H9 (cell line): ENCODE results near the gene PTN. TPM values are rescaled to one million over a fixed set of nuclear protein-coding genes. Genes with fewer than 3 reads are reported as not detected.

Experiments
- DNase-seq: peaks from one replicate; pipeline ENCODE4 v3.0.0-alpha.2; 2017
- H2AFZ ChIP-seq: one replicate; pipeline ENCODE4 v1.6.1; 2013; ENCODE audit warnings: mild to moderate bottlenecking, low read length, control low read depth, moderate library complexity
- H2AK5ac ChIP-seq: 2 replicates; pipeline ENCODE4 v1.6.1; 2013; ENCODE audit warnings: low read length, control low read depth, mixed read lengths; ENCODE audit not compliant: insufficient read length
- H2BK120ac ChIP-seq: one replicate; pipeline ENCODE4 v1.6.1; 2013; ENCODE audit warnings: low read depth, mild to moderate bottlenecking, low read length, control low read depth, inconsistent platforms; ENCODE audit not compliant: poor library complexity, severe bottlenecking
- H2BK12ac ChIP-seq: 2 replicates; pipeline ENCODE4 v1.6.1; 2013; ENCODE audit warnings: low read length, control low read depth, mixed read lengths, low read depth; ENCODE audit not compliant: insufficient read length
- H2BK15ac ChIP-seq: 2 replicates; pipeline ENCODE4 v1.6.1; 2013; ENCODE audit warnings: low read depth, low read length, control low read depth
- H2BK20ac ChIP-seq: one replicate; pipeline ENCODE4 v1.6.1; 2013; ENCODE audit warnings: low read depth, mild to moderate bottlenecking, low read length, control low read depth, inconsistent platforms; ENCODE audit not compliant: poor library complexity, severe bottlenecking
- H2BK5ac ChIP-seq: 2 replicates; pipeline ENCODE4 v1.6.1; 2013; ENCODE audit warnings: low read length, control low read depth, mixed read lengths; ENCODE audit not compliant: insufficient read length
- H3K14ac ChIP-seq: 2 replicates; pipeline ENCODE4 v1.6.1; 2013; ENCODE audit warnings: low read length, control low read depth; ENCODE audit not compliant: insufficient read depth
- H3K18ac ChIP-seq: 2 replicates; pipeline ENCODE4 v1.6.1; 2013; ENCODE audit warnings: low read depth, mild to moderate bottlenecking, mixed read lengths, low read length, control low read depth; ENCODE audit not compliant: insufficient read length
- H3K23ac ChIP-seq: 2 replicates; pipeline ENCODE4 v1.6.1; 2013; ENCODE audit warnings: low read length, control low read depth, mixed read lengths, low read depth; ENCODE audit not compliant: insufficient read length
- H3K23me2 ChIP-seq: 2 replicates; pipeline ENCODE4 v1.6.1; 2013; ENCODE audit warnings: low read depth, mild to moderate bottlenecking, mixed read lengths, low read length, control low read depth; ENCODE audit not compliant: insufficient read length, poor library complexity, severe bottlenecking
- H3K27ac ChIP-seq: 2 replicates; pipeline ENCODE4 v1.5.1; 2013; ENCODE audit warnings: low read length, control low read depth, mixed read lengths, low read depth; ENCODE audit not compliant: insufficient read length
- H3K27me3 ChIP-seq: 2 replicates; pipeline ENCODE4 v1.6.1; 2013; ENCODE audit warnings: low read length, control low read depth, inconsistent platforms; ENCODE audit not compliant: insufficient read depth
- H3K4ac ChIP-seq: 2 replicates; pipeline ENCODE4 v1.6.1; 2013; ENCODE audit warnings: low read depth, mild to moderate bottlenecking, control low read depth, inconsistent platforms, low read length, moderate library complexity
- H3K4me1 ChIP-seq: 2 replicates; pipeline ENCODE4 v1.6.1; 2013; ENCODE audit warnings: low read length, control low read depth, inconsistent platforms; ENCODE audit not compliant: insufficient read depth
- H3K4me2 ChIP-seq: 2 replicates; pipeline ENCODE4 v1.6.1; 2013; ENCODE audit warnings: low read length, control low read depth, mixed read lengths; ENCODE audit not compliant: insufficient read length, insufficient read depth
- H3K56ac ChIP-seq: 2 replicates; pipeline ENCODE4 v1.6.1; 2013; ENCODE audit warnings: low read depth, mild to moderate bottlenecking, mixed read lengths, low read length, control low read depth; ENCODE audit not compliant: insufficient read length
- H3K79me1 ChIP-seq: 2 replicates; pipeline ENCODE4 v1.6.1; 2013; ENCODE audit warnings: low read depth, mild to moderate bottlenecking, moderate library complexity, low read length, control low read depth, inconsistent platforms; ENCODE audit not compliant: insufficient read depth, poor library complexity, severe bottlenecking
- H3K79me2 ChIP-seq: 2 replicates; pipeline ENCODE4 v1.6.1; 2013; ENCODE audit warnings: low read length, control low read depth, inconsistent platforms; ENCODE audit not compliant: insufficient read depth
- H3K9ac ChIP-seq: 2 replicates; pipeline ENCODE4 v1.6.1; 2013; ENCODE audit warnings: low read length, control low read depth, mixed read lengths; ENCODE audit not compliant: insufficient read length; ENCODE audit errors: extremely low read depth
- H3K9me3 ChIP-seq: one replicate; pipeline ENCODE4 v1.6.1; 2013; ENCODE audit warnings: low read depth, low read length, inconsistent platforms; ENCODE audit not compliant: control insufficient read depth
- H3T11ph ChIP-seq: one replicate; pipeline ENCODE4 v1.6.1; 2013; ENCODE audit warnings: mild to moderate bottlenecking, low read length, control low read depth, inconsistent platforms
- H4K20me1 ChIP-seq: one replicate; pipeline ENCODE4 v1.6.1; 2013; ENCODE audit not compliant: control insufficient read depth, insufficient read length, insufficient read depth
- H4K5ac ChIP-seq: 2 replicates; pipeline ENCODE4 v1.6.1; 2013; ENCODE audit warnings: low read depth, mild to moderate bottlenecking, mixed read lengths, low read length, control low read depth; ENCODE audit not compliant: insufficient read length
- H4K8ac ChIP-seq: replicated peaks from 2 replicates; pipeline ENCODE4 v1.6.1; 2013; ENCODE audit warnings: low read length, control low read depth, mixed read lengths, low read depth; ENCODE audit not compliant: insufficient read length
- H4K91ac ChIP-seq: 2 replicates; pipeline ENCODE4 v1.6.1; 2013; ENCODE audit warnings: low read depth, mild to moderate bottlenecking, moderate library complexity, mixed read lengths, low read length, control low read depth; ENCODE audit not compliant: insufficient read length
- H3K27ac Mint-ChIP-seq, 3 experiments: 2 replicates in 2 of 3; 3 replicates in 1 of 3; pipeline ENCODE4 v1.8.0; 2020 to 2021; ENCODE audit warnings: mixed read lengths in 3 of 3, mild to moderate bottlenecking in 1 of 3, moderate library complexity in 1 of 3
- H3K27me3 Mint-ChIP-seq: 2 replicates; pipeline ENCODE4 v1.8.0; 2021; ENCODE audit warnings: low read depth, mild to moderate bottlenecking, moderate library complexity, mixed read lengths
- H3K36me3 Mint-ChIP-seq, 3 experiments: 2 replicates in 2 of 3; 3 replicates in 1 of 3; pipeline ENCODE4 v1.8.0; 2020 to 2021; ENCODE audit warnings: low read depth in 3 of 3, mixed read lengths in 3 of 3; ENCODE audit not compliant: insufficient read depth in 1 of 3
- H3K4me1 Mint-ChIP-seq, 2 experiments: 2 replicates each; pipeline ENCODE4 v1.8.0; 2020; ENCODE audit warnings: mixed read lengths in 2 of 2
- H3K4me3 Mint-ChIP-seq, 2 experiments: 2 replicates in 1 of 2; 3 replicates in 1 of 2; pipeline ENCODE4 v1.8.0; 2020 to 2021; ENCODE audit warnings: mild to moderate bottlenecking in 2 of 2, mixed read lengths in 2 of 2, moderate library complexity in 1 of 2
- H3K9me3 Mint-ChIP-seq, 2 experiments: 2 replicates in 1 of 2; 3 replicates in 1 of 2; pipeline ENCODE4 v1.8.0; 2020; ENCODE audit warnings: mild to moderate bottlenecking in 2 of 2, mixed read lengths in 2 of 2, moderate library complexity in 1 of 2
- WGBS: extraction: QIAGEN DNeasy Blood & Tissue Kit; methylation state at CpG from one replicate; pipeline ENCODE4 v1.1.7; 2013; ENCODE audit warnings: missing lambda C conversion rate, low lambda C conversion rate, mixed read lengths; ENCODE audit not compliant: insufficient read length; ENCODE audit errors: extremely low coverage; 5-methylcytosine and 5-hydroxymethylcytosine counted together
- total RNA-seq: library from RNA; stranded (reverse); gene quantifications from 2 replicates; pipeline ENCODE4 v1.2.1, GENCODE V29; 2021
- TF ChIP-seq, protein P1 (sequence below): fragments of 200-600 bp; sonication (generic); conservative IDR thresholded peaks from 3 replicates; pipeline ENCODE4 v1.8.0; 2021; ENCODE audit warnings: antibody characterized with exemption, mild to moderate bottlenecking

PTN gene
- total RNA-seq, 1 experiment from 2014 or later = 16.5 TPM

DNA sequence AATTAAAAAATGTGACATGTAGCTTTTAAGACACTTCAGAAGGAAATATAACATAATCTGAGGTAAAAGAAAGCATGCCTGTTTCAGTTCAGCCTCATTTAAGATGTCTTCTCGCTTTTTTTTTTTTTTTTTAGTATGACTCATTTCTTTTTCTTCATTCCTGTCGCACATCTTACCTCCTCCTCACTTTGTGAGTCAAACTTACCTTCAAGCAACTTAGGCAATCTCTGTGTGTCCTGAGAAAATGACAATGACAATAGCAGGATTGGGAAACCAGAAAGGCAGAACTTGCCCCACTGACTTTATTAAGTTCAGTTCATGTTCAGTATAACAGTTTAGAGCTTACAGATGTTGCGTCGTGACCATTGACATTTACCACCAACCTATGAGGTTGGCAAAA is 7.7 kb downstream of the PTN start:
- peaks cover 14 to 17% of the 10 kb centered on the region in 2 experiments; a peak in 3 of 4 replicates for H3K4me1 Mint-ChIP-seq
- no peak overlapping the region for H2BK5ac ChIP-seq
- peaks cover 3 to 7% of the 10 kb centered on the region in 2 experiments; a peak in 2 of 5 replicates for H3K9me3 Mint-ChIP-seq
- no peak overlapping the region for H2BK120ac ChIP-seq
- no peak overlapping the region for H3K56ac ChIP-seq
- H3K4me1 ChIP-seq = 0 out of 2 replicates have a peak, but pooled peaks cover 2% of the 10 kb centered on the region
- H4K5ac ChIP-seq = no peak overlapping the region
- H3K9ac ChIP-seq = no peak overlapping the region
- no peak overlapping the region for H4K91ac ChIP-seq
- no peaks in the 10 kb centered on the region for H3K9me3 ChIP-seq
- H2BK12ac ChIP-seq = no peak overlapping the region
- no peak overlapping the region for H2AK5ac ChIP-seq
- H3K27me3 Mint-ChIP-seq = no peaks in the 10 kb centered on the region
- H3T11ph ChIP-seq = no peak overlapping the region
- no peak overlapping the region for H3K27ac Mint-ChIP-seq
- no peak overlapping the region for H3K4me2 ChIP-seq
- H3K23ac ChIP-seq = no peak overlapping the region
- no peak overlapping the region for H3K14ac ChIP-seq
- H4K20me1 ChIP-seq = no peaks in the 10 kb centered on the region
- H3K79me2 ChIP-seq = 0 out of 2 replicates have a peak, but pooled peaks cover 2% of the 10 kb centered on the region
- no peak for DNase-seq
- no peaks in the 10 kb centered on the region for H3K23me2 ChIP-seq
- H2BK15ac ChIP-seq = no peak overlapping the region
- H3K36me3 Mint-ChIP-seq = peaks cover 2 to 11% (median 7%) of the 10 kb centered on the region in 3 experiments; a peak in 4 of 7 replicates
- TF ChIP-seq, protein P1, sequence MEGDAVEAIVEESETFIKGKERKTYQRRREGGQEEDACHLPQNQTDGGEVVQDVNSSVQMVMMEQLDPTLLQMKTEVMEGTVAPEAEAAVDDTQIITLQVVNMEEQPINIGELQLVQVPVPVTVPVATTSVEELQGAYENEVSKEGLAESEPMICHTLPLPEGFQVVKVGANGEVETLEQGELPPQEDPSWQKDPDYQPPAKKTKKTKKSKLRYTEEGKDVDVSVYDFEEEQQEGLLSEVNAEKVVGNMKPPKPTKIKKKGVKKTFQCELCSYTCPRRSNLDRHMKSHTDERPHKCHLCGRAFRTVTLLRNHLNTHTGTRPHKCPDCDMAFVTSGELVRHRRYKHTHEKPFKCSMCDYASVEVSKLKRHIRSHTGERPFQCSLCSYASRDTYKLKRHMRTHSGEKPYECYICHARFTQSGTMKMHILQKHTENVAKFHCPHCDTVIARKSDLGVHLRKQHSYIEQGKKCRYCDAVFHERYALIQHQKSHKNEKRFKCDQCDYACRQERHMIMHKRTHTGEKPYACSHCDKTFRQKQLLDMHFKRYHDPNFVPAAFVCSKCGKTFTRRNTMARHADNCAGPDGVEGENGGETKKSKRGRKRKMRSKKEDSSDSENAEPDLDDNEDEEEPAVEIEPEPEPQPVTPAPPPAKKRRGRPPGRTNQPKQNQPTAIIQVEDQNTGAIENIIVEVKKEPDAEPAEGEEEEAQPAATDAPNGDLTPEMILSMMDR = no peak
- H2AFZ ChIP-seq = no peak overlapping the region
- WGBS = no CpG with 5 or more reads among the region's 4 CpGs
- no peaks in the 10 kb centered on the region for H3K27me3 ChIP-seq
- H4K8ac ChIP-seq = no peak overlapping the region
- no peak overlapping the region for H3K4me3 Mint-ChIP-seq
- H3K4ac ChIP-seq = no peak overlapping the region
- no peaks in the 10 kb centered on the region for H3K79me1 ChIP-seq
- no peak overlapping the region for H3K18ac ChIP-seq
- no peak overlapping the region for H2BK20ac ChIP-seq
- H3K27ac ChIP-seq = no peak overlapping the region
